Lung (tissue), 12 donors: Measurements from ENCODE around the gene DUSP28. TPM values are rescaled to one million over a fixed set of nuclear protein-coding genes. Genes with fewer than 3 reads are reported as not detected.

Experiments
- ATAC-seq: fragments of 200-7000 bp; cut with Tn5 transposase; one replicate; pipeline ENCODE4 v1.9.1; 2020; ENCODE audit warnings: moderate number of reproducible peaks; ENCODE audit not compliant: insufficient read depth, low FRiP score
- DNase-seq, 3 donors: peaks; one replicate each; pipeline ENCODE4 v3.0.0-alpha.2; 2013 to 2017
- H3K27ac ChIP-seq, 2 donors: one replicate each; pipeline ENCODE4 v1.5.1; 2013; ENCODE audit warnings: mild to moderate bottlenecking in 2 of 2, moderate library complexity in 2 of 2, control low read depth in 1 of 2, inconsistent platforms in 1 of 2, low read depth in 1 of 2, low read length in 1 of 2
- H3K27me3 ChIP-seq, 3 donors: one replicate each; pipeline ENCODE4 v1.5.1; 2013; ENCODE audit warnings: low read length in 2 of 3; ENCODE audit not compliant: control insufficient read depth in 3 of 3, insufficient read depth in 3 of 3
- H3K36me3 ChIP-seq, 4 donors: one replicate each; pipeline ENCODE4 v1.5.1; 2013; ENCODE audit warnings: low read length in 4 of 4, mild to moderate bottlenecking in 1 of 4, moderate library complexity in 1 of 4; ENCODE audit not compliant: control insufficient read depth in 4 of 4, insufficient read depth in 4 of 4
- H3K4me1 ChIP-seq, 5 donors: one replicate each; pipeline ENCODE4 v1.5.1; 2013; ENCODE audit warnings: low read length in 5 of 5, mild to moderate bottlenecking in 2 of 5, moderate library complexity in 1 of 5; ENCODE audit not compliant: control insufficient read depth in 5 of 5, insufficient read depth in 5 of 5
- H3K4me3 ChIP-seq: one replicate; pipeline ENCODE4 v1.5.1; 2013; ENCODE audit warnings: mild to moderate bottlenecking, control low read depth, moderate library complexity
- H3K9ac ChIP-seq, 2 donors: one replicate each; pipeline ENCODE4 v1.5.1; 2013; ENCODE audit warnings: low read length in 2 of 2, control low read depth in 1 of 2; ENCODE audit not compliant: insufficient read depth in 1 of 2
- H3K9me3 ChIP-seq, 4 donors: one replicate each; pipeline ENCODE4 v1.5.1; 2013; ENCODE audit warnings: low read length in 3 of 4, mild to moderate bottlenecking in 1 of 4, moderate library complexity in 1 of 4; ENCODE audit not compliant: control insufficient read depth in 4 of 4, insufficient read depth in 3 of 4
- WGBS, 2 donors: extraction: QIAGEN DNeasy Blood & Tissue Kit; methylation state at CpG; one replicate each; pipeline ENCODE4 v1.1.7; 2013; 5-methylcytosine and 5-hydroxymethylcytosine counted together
- polyA plus RNA-seq, 2 donors: library from polyadenylated mRNA; stranded (reverse); fragments of 200-250 nt; gene quantifications; one replicate each; pipeline ENCODE4 v1.2.1, GENCODE V29; 2013
- total RNA-seq, 2 donors: library from RNA; depleted of rRNA in 1 of 2; stranded (reverse); fragments of >200 nt in 1 of 2; gene quantifications; one replicate each; pipeline ENCODE4 v1.2.1, GENCODE V29; 2014 to 2021
- TF ChIP-seq, protein P1 (sequence below): IDR thresholded peaks from 2 replicates; pipeline ENCODE4 v1.5.1; 2012; ENCODE audit warnings: mild to moderate bottlenecking; ENCODE audit errors: control extremely low read depth, extremely low read depth
- donor health status: control.
- donor health status: control.
- donor health status: Bipolar disorder and iron deficiency.
- donor health status: healthy.
- donor health status: DM: yes; HTN: yes; CAD: no.

The DUSP28 gene
- total and polyA plus RNA-seq, 4 donors: 2.8 to 7.7 (median 5.2) TPM

DNA sequence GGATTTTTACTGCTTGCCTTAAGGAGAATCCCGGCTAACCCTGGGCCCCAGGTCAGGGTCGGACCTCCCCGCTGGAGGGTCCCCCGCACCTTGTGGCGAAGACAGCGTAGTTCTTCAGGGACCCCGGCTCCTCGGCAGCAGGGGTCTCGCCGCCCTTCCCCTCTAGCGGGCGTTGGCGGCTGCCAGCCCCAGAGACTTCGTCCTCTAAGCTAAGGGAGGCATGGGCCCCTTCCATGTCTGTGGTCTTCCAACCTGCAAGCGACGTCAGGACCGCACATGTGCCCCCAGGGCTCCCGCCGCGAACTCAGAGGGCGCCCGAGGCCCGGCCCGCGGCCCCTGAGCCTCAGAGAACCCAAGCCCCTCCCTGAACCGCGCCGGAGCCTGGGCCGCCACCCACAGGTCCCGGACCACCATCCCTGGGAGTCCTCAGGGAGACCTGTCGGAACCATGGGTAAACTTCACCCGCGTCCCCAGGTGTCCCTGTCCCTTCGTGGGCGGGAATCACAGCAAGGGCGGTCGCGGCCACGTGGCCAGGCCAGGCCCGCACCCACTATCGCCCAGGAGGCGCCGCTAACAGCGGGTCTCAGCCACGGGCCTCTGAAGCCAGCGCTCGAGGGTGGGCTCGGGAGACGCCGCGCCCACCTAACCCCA is 2.9 kb upstream of the DUSP28 start:
- Histone ChIP-seq H3K36me3 (peaks cover 0 to 14% (median 4%) of the 10 kb centered on the region in 4 donors), H3K27me3 (no peaks in the 10 kb centered on the region), H3K4me3 (no peak overlapping the region), H3K27ac (no peak overlapping the region), H3K9ac (no peak overlapping the region), H3K4me1 (peaks cover 9 to 31% (median 16%) of the 10 kb centered on the region in 5 donors), H3K9me3 (no peaks in the 10 kb centered on the region)
- no peak for ATAC-seq
- DNase-seq: peak in 2 of 3 donors; percentile 2 to 38
- TF ChIP-seq, protein P1, sequence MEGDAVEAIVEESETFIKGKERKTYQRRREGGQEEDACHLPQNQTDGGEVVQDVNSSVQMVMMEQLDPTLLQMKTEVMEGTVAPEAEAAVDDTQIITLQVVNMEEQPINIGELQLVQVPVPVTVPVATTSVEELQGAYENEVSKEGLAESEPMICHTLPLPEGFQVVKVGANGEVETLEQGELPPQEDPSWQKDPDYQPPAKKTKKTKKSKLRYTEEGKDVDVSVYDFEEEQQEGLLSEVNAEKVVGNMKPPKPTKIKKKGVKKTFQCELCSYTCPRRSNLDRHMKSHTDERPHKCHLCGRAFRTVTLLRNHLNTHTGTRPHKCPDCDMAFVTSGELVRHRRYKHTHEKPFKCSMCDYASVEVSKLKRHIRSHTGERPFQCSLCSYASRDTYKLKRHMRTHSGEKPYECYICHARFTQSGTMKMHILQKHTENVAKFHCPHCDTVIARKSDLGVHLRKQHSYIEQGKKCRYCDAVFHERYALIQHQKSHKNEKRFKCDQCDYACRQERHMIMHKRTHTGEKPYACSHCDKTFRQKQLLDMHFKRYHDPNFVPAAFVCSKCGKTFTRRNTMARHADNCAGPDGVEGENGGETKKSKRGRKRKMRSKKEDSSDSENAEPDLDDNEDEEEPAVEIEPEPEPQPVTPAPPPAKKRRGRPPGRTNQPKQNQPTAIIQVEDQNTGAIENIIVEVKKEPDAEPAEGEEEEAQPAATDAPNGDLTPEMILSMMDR: no peak
- WGBS, 2 donors: 35 to 36% methylated on average over 49 to 51 of the region's 51 CpGs

DNA sequence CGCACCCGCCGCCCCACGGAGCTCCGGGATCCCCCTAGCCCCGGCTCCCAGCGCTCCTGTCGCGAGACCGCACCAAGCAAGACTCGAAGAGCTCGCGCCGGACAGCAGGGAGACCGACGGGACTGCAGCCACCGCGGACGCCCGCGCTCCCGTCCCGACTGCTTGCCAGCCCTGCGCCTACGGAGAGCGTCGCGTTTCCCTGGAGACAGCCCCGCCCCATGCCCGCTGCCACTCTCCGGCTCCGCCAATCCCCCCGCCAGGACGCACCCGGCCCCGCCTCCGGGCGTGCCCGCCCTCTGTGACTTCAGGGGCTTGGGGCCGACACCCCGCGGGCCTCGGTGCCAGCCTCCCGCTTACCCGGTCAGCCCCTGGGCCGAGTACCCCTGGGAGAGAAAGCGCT is 2.3 kb upstream of the DUSP28 start, which contains the start of gene ANKMY1:
Gene ANKMY1 (minus strand): TSS at position 181 of the 400 bp plus-strand sequence. CDS start 653 bp downstream, outside the sequence.
- H3K4me1 ChIP-seq: peaks cover 9 to 31% (median 16%) of the 10 kb centered on the region in 5 donors
- H3K4me3 ChIP-seq: no peak within 1 kb of the TSS
- H3K27ac ChIP-seq: no peak within 1 kb of the TSS
- 5 to 7% methylated on average over 43 to 47 of the region's 47 CpGs for WGBS, 2 donors
- DNase-seq (peak; percentile 66 to 80 (median 77)), ATAC-seq (peak; percentile 22)
- no peaks in the 10 kb centered on the region for H3K9me3 ChIP-seq
- H3K9ac ChIP-seq: no peak within 1 kb of the TSS
- H3K36me3 ChIP-seq: peaks cover 0 to 12% (median 3%) of the 10 kb centered on the region in 4 donors
- H3K27me3 ChIP-seq: no peaks in the 10 kb centered on the region
- TF ChIP-seq, protein P1: no peak

DNA sequence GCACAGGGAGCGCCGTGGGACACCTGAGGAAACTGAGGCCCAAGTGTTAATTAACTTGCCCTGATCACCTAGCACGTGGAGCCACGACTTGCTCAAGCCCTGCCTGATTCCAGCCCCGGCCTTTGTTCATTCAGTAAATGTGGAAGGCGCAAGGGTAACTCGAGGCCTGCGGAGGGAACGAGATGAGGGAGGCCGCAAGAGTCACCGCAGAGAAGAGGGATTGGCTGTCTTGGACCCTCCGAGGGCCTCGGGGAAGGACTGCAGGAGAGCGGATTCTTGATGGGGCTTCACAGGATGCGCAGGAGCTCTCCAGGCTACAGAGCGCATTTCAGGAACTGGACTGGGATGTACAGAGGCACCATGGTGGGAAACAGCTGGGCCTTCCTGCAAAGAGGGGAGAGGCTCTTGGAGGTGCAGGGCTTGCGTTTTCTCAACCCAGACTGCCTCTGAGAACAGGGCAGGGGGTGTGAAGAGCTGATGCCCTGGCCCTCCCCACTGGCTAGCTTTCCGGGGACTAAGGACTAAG is 1.9 kb upstream of the DUSP28 start:
- peak in 1 of 3 donors; percentile 9 for DNase-seq
- TF ChIP-seq, protein P1: no peak
- H3K27me3 ChIP-seq: no peaks in the 10 kb centered on the region
- ATAC-seq: no peak
- no peak overlapping the region for H3K27ac ChIP-seq
- H3K9ac ChIP-seq: no peak overlapping the region
- H3K9me3 ChIP-seq: no peaks in the 10 kb centered on the region
- no peak overlapping the region for H3K4me3 ChIP-seq
- 82 to 83% methylated on average over 18 of the region's 18 CpGs for WGBS, 2 donors
- H3K36me3 ChIP-seq: peaks cover 0 to 9% (median 2%) of the 10 kb centered on the region in 4 donors
- H3K4me1 ChIP-seq: peaks cover 9 to 31% (median 16%) of the 10 kb centered on the region in 5 donors
